BLaER1 treated with 17β-estradiol and CSF1 and Interleukin-3, amounts not matched to agents 10 nM and 100 nM (cell line): ENCODE results near the gene AATF.

Experiments used
- H3K27ac ChIP-seq, 11 experiments: shearing (Covaris generic); formaldehyde crosslinking; 2 replicates each; pipeline ENCODE4 v1.8.1; 2022
- H3K27me3 ChIP-seq, 11 experiments: shearing (Covaris generic); formaldehyde crosslinking; 2 replicates each; pipeline ENCODE4 v1.8.1; 2022
- H3K36me3 ChIP-seq, 11 experiments: shearing (Covaris generic); formaldehyde crosslinking; 2 replicates each; pipeline ENCODE4 v1.8.1; 2022
- H3K4me1 ChIP-seq, 10 experiments: shearing (Covaris generic); formaldehyde crosslinking; 2 replicates each; pipeline ENCODE4 v1.8.1; 2022
- H3K4me2 ChIP-seq, 11 experiments: shearing (Covaris generic); formaldehyde crosslinking; 2 replicates each; pipeline ENCODE4 v1.8.1; 2022
- H3K4me3 ChIP-seq, 10 experiments: shearing (Covaris generic); formaldehyde crosslinking; 2 replicates each; pipeline ENCODE4 v1.8.1; 2022
- H3K9ac ChIP-seq, 11 experiments: shearing (Covaris generic); formaldehyde crosslinking; 2 replicates each; pipeline ENCODE4 v1.8.1; 2022
- H3K9me3 ChIP-seq, 11 experiments: shearing (Covaris generic); formaldehyde crosslinking; replicated peaks in 1 of 11; 2 replicates each; pipeline ENCODE4 v1.8.1; 2022
- H4K20me1 ChIP-seq, 11 experiments: shearing (Covaris generic); formaldehyde crosslinking; 2 replicates each; pipeline ENCODE4 v1.8.1; 2022
- Cebpa-rat ChIP-seq, 11 experiments: shearing (Covaris generic); IDR thresholded peaks; 2 replicates each; pipeline ENCODE4 v1.8.1; 2022

AATF gene

DNA sequence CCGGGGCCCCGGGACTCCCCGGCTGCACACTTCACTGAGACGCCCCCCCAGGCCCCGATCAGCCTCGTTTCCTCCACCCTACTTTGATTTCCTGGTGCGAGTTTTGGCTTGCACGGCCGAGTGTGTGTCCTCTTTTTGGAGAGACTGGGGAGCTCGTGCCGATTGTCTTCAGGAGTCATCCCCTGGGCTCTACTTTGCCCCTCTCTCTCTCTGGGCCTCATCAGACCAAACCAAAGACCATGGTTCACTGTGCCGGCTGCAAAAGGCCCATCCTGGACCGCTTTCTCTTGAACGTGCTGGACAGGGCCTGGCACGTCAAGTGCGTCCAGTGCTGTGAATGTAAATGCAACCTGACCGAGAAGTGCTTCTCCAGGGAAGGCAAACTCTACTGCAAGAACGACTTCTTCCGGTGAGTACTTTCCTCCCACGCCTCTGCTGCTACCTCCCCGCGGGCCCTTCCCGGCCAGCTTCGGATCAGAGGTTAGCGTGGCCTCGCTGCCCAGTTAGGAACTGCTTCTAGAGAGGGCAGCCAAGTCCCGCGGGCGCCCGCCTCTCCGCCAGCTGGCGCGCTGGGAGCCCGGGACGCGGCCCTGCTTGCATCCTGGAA is 10.7 kb upstream of the AATF start:
- H3K9ac ChIP-seq, result peak overlapping the region in 3 of 11 experiments; percentile 24 to 45 (median 34); a peak in 2 of 22 replicates
- peaks cover 99 to 100% (median 100%) of the 10 kb centered on the region in 11 experiments for H3K27me3 ChIP-seq
- peak overlapping the region; percentile 58 to 99 (median 74) for H3K4me2 ChIP-seq
- peaks cover 25 to 46% (median 31%) of the 10 kb centered on the region in 10 experiments for H3K4me1 ChIP-seq
- H3K4me3 ChIP-seq, result peak overlapping the region; percentile 22 to 64 (median 46); a peak in 14 of 20 replicates
- peaks cover 6 to 96% (median 87%) of the 10 kb centered on the region in 11 experiments; a peak in 20 of 22 replicates for H4K20me1 ChIP-seq
- 0 out of 22 replicates have a peak, but pooled peaks cover 0 to 5% (median 0%) of the 10 kb centered on the region in 11 experiments for H3K36me3 ChIP-seq
- no peak overlapping the region for H3K27ac ChIP-seq
- no peak for TF ChIP-seq Cebpa-rat (IDR thresholded peaks at IDR 0.05)
- H3K9me3 ChIP-seq, result peaks cover 15 to 52% (median 32%) of the 10 kb centered on the region in 11 experiments

DNA sequence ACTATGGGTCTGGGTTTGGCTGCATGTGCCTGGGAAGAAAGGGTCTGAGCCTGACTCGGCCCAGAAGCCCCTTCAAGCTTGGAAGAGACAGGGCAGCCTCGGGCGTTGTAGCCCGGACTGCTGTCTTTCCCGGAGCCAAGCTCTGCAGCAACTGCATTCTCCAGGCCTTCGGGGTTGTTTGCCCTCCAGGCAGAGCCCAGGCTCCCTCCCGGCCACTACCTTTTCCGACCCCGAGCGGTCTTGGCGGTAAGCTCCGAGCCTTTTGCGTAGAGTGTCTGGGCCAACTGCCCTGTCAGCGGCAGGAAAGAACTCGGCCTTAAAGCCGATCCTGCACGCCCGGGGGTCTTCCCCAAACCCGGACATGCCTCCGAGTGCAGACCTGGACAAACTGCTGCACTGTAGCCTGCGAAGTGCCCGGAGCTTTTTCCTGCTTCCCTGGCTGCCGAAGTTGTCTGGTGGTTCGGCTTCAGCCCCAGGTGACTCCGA is 10.1 kb upstream of the AATF start:
- Histone ChIP-seq H4K20me1 (peaks cover 6 to 95% (median 81%) of the 10 kb centered on the region in 11 experiments; a peak in 20 of 22 replicates), H3K4me2 (peak overlapping the region in 5 of 11 experiments; percentile 83 to 99 (median 92); a peak in 6 of 22 replicates), H3K9ac (no peak overlapping the region), H3K27me3 (peaks cover 99 to 100% (median 100%) of the 10 kb centered on the region in 11 experiments), H3K36me3 (0 out of 22 replicates have a peak, but pooled peaks cover 0 to 5% (median 0%) of the 10 kb centered on the region in 11 experiments), H3K4me1 (peaks cover 25 to 41% (median 31%) of the 10 kb centered on the region in 10 experiments), H3K27ac (no peak overlapping the region), H3K9me3 (peaks cover 21 to 58% (median 37%) of the 10 kb centered on the region in 11 experiments), H3K4me3 (peak overlapping the region in 4 of 10 experiments; percentile 49 to 64 (median 54); a peak in 3 of 20 replicates)
- no peak for TF ChIP-seq Cebpa-rat (IDR thresholded peaks at IDR 0.05)

DNA sequence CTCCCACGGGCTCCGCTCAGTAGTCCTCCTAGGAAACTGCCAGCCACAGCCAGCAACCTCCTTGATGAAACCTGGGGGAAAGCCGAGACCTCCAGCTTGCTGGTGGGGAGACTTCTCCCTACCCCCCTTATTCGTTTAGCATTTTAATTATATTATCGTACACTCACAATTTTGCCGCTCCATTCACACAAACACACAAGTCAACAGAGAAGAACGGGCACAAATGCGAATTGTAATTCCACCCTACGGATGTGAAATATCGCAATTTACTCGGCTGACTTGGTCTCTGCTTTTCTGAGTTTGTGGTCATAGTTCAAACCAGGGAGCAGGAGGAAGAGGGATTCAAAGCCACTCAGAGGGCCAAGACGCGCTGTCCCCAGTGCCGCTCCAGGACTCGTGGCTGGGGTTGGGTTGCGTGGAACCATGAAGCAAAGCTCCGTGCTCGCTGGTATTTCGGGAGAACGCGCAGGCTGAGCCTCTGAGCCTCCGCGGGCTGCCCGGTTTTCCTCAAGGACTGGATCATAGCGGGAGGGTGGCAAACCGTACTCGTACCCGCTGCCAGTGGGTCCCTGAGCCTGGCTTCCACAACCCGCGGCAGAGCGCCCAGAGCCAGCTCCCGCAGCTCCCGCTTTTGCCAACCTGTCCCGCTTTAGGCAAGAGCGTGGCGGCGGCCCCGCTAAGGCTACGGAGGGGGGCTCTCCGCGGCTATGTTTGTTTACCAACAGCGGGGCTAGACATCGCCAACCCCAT is 9.5 kb upstream of the AATF start:
- Histone ChIP-seq H3K4me2 (peak overlapping the region in 1 of 11 experiments; percentile 99; a peak in 2 of 22 replicates), H3K4me3 (0 out of 20 replicates have a peak overlapping the region, but pooled peaks of 1 of the 10 experiments have one; percentile 58), H3K27me3 (peaks cover 99 to 100% (median 100%) of the 10 kb centered on the region in 11 experiments), H3K27ac (no peak overlapping the region), H4K20me1 (peaks cover 6 to 89% (median 75%) of the 10 kb centered on the region in 11 experiments; a peak in 20 of 22 replicates), H3K9me3 (peaks cover 22 to 53% (median 41%) of the 10 kb centered on the region in 11 experiments), H3K36me3 (0 out of 22 replicates have a peak, but pooled peaks cover 0 to 5% (median 0%) of the 10 kb centered on the region in 11 experiments), H3K9ac (no peak overlapping the region), H3K4me1 (peaks cover 25 to 39% (median 31%) of the 10 kb centered on the region in 10 experiments)
- TF ChIP-seq Cebpa-rat (IDR thresholded peaks at IDR 0.05), result no peak

DNA sequence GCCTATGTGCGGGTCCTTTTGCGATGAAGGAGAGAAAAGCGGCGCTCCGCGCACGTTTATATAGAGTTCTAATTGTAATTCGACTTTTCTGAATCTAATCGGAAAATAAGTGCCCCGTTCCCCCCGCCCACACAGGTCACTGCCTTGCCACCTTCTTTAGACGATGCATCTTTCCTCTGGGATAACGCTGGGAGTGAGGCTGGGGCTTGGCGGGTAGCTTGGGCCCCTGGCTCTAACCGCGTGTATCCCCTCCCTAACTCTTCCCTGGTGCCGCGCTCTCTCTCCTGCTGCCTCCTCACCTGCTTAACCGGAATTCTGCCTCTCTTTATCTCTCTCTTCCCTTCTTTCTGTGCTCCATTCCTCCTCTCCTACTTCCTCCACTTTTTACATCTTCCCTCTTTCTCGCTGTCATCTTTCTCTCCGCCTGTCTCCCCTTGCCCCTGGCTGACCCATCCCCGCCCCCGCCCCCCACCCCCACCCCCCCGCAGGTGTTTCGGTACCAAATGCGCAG is 8.9 kb upstream of the AATF start:
- Histone ChIP-seq H3K9ac (no peak overlapping the region), H3K9me3 (peaks cover 22 to 47% (median 35%) of the 10 kb centered on the region in 11 experiments), H3K4me2 (no peak overlapping the region), H3K27me3 (peaks cover 99 to 100% (median 100%) of the 10 kb centered on the region in 11 experiments), H3K4me3 (no peak overlapping the region), H3K4me1 (peaks cover 25 to 39% (median 31%) of the 10 kb centered on the region in 10 experiments), H4K20me1 (peaks cover 6 to 87% (median 69%) of the 10 kb centered on the region in 11 experiments; a peak in 20 of 22 replicates), H3K27ac (no peak overlapping the region), H3K36me3 (0 out of 22 replicates have a peak, but pooled peaks cover 0 to 5% (median 0%) of the 10 kb centered on the region in 11 experiments)
- no peak for TF ChIP-seq Cebpa-rat (IDR thresholded peaks at IDR 0.05)

DNA sequence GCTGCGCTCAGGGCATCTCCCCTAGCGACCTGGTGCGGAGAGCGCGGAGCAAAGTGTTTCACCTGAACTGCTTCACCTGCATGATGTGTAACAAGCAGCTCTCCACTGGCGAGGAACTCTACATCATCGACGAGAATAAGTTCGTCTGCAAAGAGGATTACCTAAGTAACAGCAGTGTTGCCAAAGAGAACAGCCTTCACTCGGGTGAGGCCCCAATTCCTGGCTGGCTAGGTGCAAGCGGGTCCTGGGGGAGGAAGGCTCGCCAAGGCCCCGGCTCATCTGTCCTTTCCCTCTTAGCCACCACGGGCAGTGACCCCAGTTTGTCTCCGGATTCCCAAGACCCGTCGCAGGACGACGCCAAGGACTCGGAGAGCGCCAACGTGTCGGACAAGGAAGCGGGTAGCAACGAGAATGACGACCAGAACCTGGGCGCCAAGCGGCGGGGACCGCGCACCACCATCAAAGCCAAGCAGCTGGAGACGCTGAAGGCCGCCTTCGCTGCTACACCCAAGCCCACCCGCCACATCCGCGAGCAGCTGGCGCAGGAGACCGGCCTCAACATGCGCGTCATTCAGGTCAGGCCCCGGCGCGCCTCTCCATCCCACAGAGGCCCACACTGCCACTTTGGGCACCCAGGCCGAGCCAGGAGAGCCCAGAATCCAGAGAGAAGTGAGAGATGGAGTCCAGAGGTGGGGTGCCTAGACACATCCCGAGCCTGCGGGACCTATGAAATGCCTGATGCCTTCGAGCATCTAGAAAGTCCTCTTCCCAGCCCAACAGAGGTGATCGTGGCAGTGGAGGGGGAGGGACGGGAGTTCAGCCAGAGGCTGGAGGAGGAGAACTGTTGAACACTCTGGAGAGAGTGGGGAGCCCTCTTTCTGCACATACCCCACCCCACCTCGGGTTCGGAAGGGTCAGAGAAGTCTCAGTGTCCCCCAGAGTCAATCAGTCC is 8.2 kb upstream of the AATF start:
- H3K4me1 ChIP-seq, result peaks cover 24 to 34% (median 28%) of the 10 kb centered on the region in 10 experiments
- H3K27ac ChIP-seq, result no peak overlapping the region
- H3K4me2 ChIP-seq, result no peak overlapping the region
- 0 out of 22 replicates have a peak, but pooled peaks cover 0 to 5% (median 0%) of the 10 kb centered on the region in 11 experiments for H3K36me3 ChIP-seq
- H3K9ac ChIP-seq, result no peak overlapping the region
- no peak for TF ChIP-seq Cebpa-rat (IDR thresholded peaks at IDR 0.05)
- H4K20me1 ChIP-seq, result peaks cover 6 to 80% (median 62%) of the 10 kb centered on the region in 11 experiments; a peak in 20 of 22 replicates
- H3K9me3 ChIP-seq, result peaks cover 22 to 41% (median 34%) of the 10 kb centered on the region in 11 experiments
- no peak overlapping the region for H3K4me3 ChIP-seq
- peaks cover 99 to 100% (median 100%) of the 10 kb centered on the region in 11 experiments for H3K27me3 ChIP-seq

DNA sequence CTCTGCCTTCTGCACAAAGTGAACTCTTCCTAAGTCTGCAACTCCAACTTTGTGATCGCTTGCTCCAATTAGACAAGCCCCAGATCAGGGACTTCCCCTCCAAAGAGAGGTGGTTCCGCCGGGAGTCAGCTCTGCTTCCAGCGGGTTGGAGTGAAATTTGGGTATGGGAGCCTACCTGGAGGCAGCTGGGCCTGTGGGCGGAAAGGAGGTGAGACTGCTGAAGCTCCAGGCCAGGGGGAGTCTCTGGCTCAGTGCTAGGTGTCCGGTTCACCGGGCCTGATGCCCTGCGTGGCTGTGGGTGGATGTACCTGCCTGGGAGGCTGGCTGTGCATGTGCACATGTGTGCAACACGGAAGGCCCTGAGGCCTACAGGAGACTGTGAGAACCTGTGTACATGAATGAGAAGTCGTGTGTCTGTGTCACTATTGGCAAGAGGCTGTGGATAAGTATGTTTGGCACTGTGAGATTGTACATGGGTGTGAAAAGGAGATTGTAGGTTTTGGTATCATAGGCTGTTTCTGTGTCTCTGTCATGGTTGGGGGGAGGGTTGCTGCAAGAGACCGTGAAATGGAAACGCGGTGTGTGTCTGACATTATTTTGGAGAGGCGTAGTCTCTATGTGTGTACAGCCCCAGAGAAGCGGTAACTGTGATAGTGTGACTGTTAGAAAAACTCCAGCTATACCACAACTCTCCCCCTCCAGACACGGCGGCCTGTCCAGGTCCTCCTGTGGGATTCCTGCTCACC is 7.3 kb upstream of the AATF start:
- Histone ChIP-seq H4K20me1 (peaks cover 6 to 73% (median 53%) of the 10 kb centered on the region in 11 experiments; a peak in 20 of 22 replicates), H3K4me2 (no peak overlapping the region), H3K9ac (no peak overlapping the region), H3K4me3 (peak overlapping the region in 6 of 10 experiments; percentile 27 to 47 (median 39); a peak in 8 of 20 replicates), H3K27ac (no peak overlapping the region), H3K9me3 (peaks cover 22 to 42% (median 38%) of the 10 kb centered on the region in 11 experiments), H3K4me1 (peaks cover 15 to 25% (median 20%) of the 10 kb centered on the region in 10 experiments), H3K36me3 (0 out of 22 replicates have a peak, but pooled peaks cover 0 to 5% (median 0%) of the 10 kb centered on the region in 11 experiments), H3K27me3 (peaks cover 99 to 100% (median 100%) of the 10 kb centered on the region in 11 experiments)
- TF ChIP-seq Cebpa-rat (IDR thresholded peaks at IDR 0.05), result no peak

DNA sequence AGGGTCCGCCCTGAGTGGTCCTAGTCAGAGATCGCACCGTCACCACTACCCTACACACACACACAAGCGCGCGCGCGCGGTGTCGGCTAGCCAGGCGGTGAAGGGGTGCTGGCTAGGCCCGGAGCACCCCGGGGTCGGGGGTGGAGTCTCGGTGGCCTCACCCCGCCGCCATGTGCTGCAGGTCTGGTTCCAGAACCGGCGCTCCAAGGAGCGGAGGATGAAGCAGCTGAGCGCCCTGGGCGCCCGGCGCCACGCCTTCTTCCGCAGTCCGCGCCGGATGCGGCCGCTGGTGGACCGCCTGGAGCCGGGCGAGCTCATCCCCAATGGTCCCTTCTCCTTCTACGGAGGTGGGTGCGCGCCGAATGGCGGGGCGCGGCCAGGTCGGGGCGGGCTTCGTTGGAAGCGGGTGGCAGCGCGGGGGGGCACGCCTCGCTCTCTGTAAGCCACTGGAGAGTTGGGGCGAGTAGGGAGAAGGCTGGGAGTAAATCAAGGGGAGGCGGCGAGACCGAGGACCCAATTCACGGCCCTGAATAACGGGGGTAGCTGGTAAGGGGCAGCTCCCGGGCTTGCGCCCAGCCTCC is 6.6 kb upstream of the AATF start:
- Histone ChIP-seq H3K9me3 (peaks cover 22 to 44% (median 38%) of the 10 kb centered on the region in 11 experiments), H3K27ac (no peak overlapping the region), H3K27me3 (peaks cover 99 to 100% (median 100%) of the 10 kb centered on the region in 11 experiments), H3K4me2 (no peak overlapping the region), H3K4me3 (peak overlapping the region in 7 of 10 experiments; percentile 27 to 47 (median 39); a peak in 12 of 20 replicates), H3K9ac (no peak overlapping the region), H3K36me3 (0 out of 22 replicates have a peak, but pooled peaks cover 0 to 5% (median 0%) of the 10 kb centered on the region in 11 experiments), H4K20me1 (peaks cover 6 to 68% (median 46%) of the 10 kb centered on the region in 11 experiments; a peak in 20 of 22 replicates), H3K4me1 (peaks cover 8 to 19% (median 13%) of the 10 kb centered on the region in 10 experiments)
- TF ChIP-seq Cebpa-rat (IDR thresholded peaks at IDR 0.05), result no peak
